IMR-90 (cell line): ENCODE data around the gene BRSK1. TPM values are rescaled to one million over a fixed set of nuclear protein-coding genes. Genes with fewer than 3 reads are reported as not detected.

Experiments
- ATAC-seq: fragments of 200-7000 bp; cut with Tn5 transposase; 2 replicates; pipeline ENCODE4 v1.9.1; 2020; ENCODE audit warnings: low read depth, mild to moderate bottlenecking, moderate library complexity
- BruUV-seq: library from RNA; stranded (reverse); fragments of 400-500 nt; replicated peaks from 2 replicates; lab custom pipeline; 2021; lab: Mats Ljungman, UMichigan
- CTCF ChIA-PET: fragments of 300-600 bp; formaldehyde crosslinking; extraction: SDS; loops from one replicate; lab custom pipeline; 2021; ENCODE audit warnings: antibody characterized with exemption; lab: Yijun Ruan, JAX
- POLR2A ChIA-PET: fragments of 300-600 bp; sonication (Branson Sonifier 250); formaldehyde crosslinking; loops from one replicate; lab custom pipeline; 2022; ENCODE audit warnings: antibody characterized with exemption; ENCODE audit not compliant: unreplicated experiment; lab: Charles Lee
- DNase-seq: peaks from one replicate; pipeline ENCODE4 v3.0.0; 2013
- H2AFZ ChIP-seq: replicated peaks from 2 replicates; pipeline ENCODE3; 2013; ENCODE audit warnings: low read length, mild to moderate bottlenecking; ENCODE audit not compliant: poor library complexity
- H2AK5ac ChIP-seq: 2 replicates; pipeline ENCODE4 v1.6.1; 2013; ENCODE audit warnings: low read depth, low read length, inconsistent platforms
- H2AK9ac ChIP-seq: replicated peaks from 2 replicates; pipeline ENCODE3; 2013; ENCODE audit warnings: mild to moderate bottlenecking, low read depth, low read length, moderate library complexity; ENCODE audit not compliant: poor library complexity
- H2BK120ac ChIP-seq: 2 replicates; pipeline ENCODE4 v1.6.1; 2013; ENCODE audit warnings: low read depth, low read length, inconsistent platforms
- H2BK15ac ChIP-seq: 3 replicates; pipeline ENCODE4 v1.6.1; 2013; ENCODE audit warnings: low read depth, low read length, inconsistent platforms
- H2BK20ac ChIP-seq: 2 replicates; pipeline ENCODE4 v1.6.1; 2013; ENCODE audit warnings: low read depth, mild to moderate bottlenecking, inconsistent platforms, low read length, moderate library complexity
- H2BK5ac ChIP-seq: 2 replicates; pipeline ENCODE4 v1.6.1; 2013; ENCODE audit warnings: mild to moderate bottlenecking, low read depth, low read length, inconsistent platforms; ENCODE audit not compliant: poor library complexity, severe bottlenecking
- H3K14ac ChIP-seq: replicated peaks from 2 replicates; pipeline ENCODE4 v1.6.1; 2013; ENCODE audit warnings: low read depth, low read length, inconsistent platforms
- H3K18ac ChIP-seq: 2 replicates; pipeline ENCODE4 v1.6.1; 2013; ENCODE audit warnings: low read depth, low read length, control low read depth
- H3K23ac ChIP-seq: 2 replicates; pipeline ENCODE4 v1.6.1; 2013; ENCODE audit warnings: low read depth, low read length, inconsistent platforms
- H3K27ac ChIP-seq: 2 replicates; pipeline ENCODE4 v1.5.1; 2013; ENCODE audit warnings: mild to moderate bottlenecking, control low read depth, low read length; ENCODE audit not compliant: insufficient read depth
- H3K27me3 ChIP-seq: 2 replicates; pipeline ENCODE4 v1.6.1; 2013; ENCODE audit warnings: low read length; ENCODE audit not compliant: control insufficient read depth, insufficient read depth
- H3K36me3 ChIP-seq: 2 replicates; pipeline ENCODE4 v1.6.1; 2013; ENCODE audit warnings: low read length, mixed read lengths; ENCODE audit not compliant: control insufficient read depth, insufficient read depth
- H3K4ac ChIP-seq: 2 replicates; pipeline ENCODE4 v1.6.1; 2013; ENCODE audit warnings: low read depth, low read length, inconsistent platforms
- H3K4me1 ChIP-seq: 2 replicates; pipeline ENCODE4 v1.6.1; 2013; ENCODE audit warnings: low read length, mixed read lengths; ENCODE audit not compliant: control insufficient read depth, insufficient read depth
- H3K4me2 ChIP-seq: 2 replicates; pipeline ENCODE4 v1.6.1; 2013; ENCODE audit warnings: low read depth, mild to moderate bottlenecking, control low read depth, low read length, moderate library complexity
- H3K4me3 ChIP-seq: 2 replicates; pipeline ENCODE4 v1.5.1; 2013; ENCODE audit warnings: low read depth, mild to moderate bottlenecking, control low read depth, low read length, moderate library complexity; ENCODE audit not compliant: insufficient read depth
- H3K56ac ChIP-seq: 2 replicates; pipeline ENCODE4 v1.6.1; 2013; ENCODE audit warnings: low read length, inconsistent platforms; ENCODE audit not compliant: insufficient read depth; ENCODE audit errors: extremely low read depth
- H3K79me1 ChIP-seq, 2 experiments: 2 replicates each; pipeline ENCODE4 v1.6.1; 2013; ENCODE audit warnings: low read length in 2 of 2, inconsistent platforms in 1 of 2, low read depth in 1 of 2
- H3K9ac ChIP-seq: 2 replicates; pipeline ENCODE4 v1.6.1; 2013; ENCODE audit warnings: low read depth, low read length, control low read depth
- H3K9me1 ChIP-seq: 2 replicates; pipeline ENCODE4 v1.6.1; 2013; ENCODE audit warnings: low read length, inconsistent platforms; ENCODE audit not compliant: insufficient read depth
- H3K9me3 ChIP-seq: 2 replicates; pipeline ENCODE4 v1.6.1; 2013; ENCODE audit warnings: low read length; ENCODE audit not compliant: control insufficient read depth, insufficient read depth
- H4K20me1 ChIP-seq: 2 replicates; pipeline ENCODE4 v1.6.1; 2013; ENCODE audit warnings: low read length, inconsistent platforms; ENCODE audit not compliant: insufficient read depth
- H4K5ac ChIP-seq: 2 replicates; pipeline ENCODE4 v1.6.1; 2013; ENCODE audit warnings: mild to moderate bottlenecking, low read depth, low read length, control low read depth
- H4K8ac ChIP-seq, 2 experiments: 2 replicates each; pipeline ENCODE4 v1.6.1; 2013; ENCODE audit warnings: low read depth in 2 of 2, low read length in 2 of 2, control low read depth in 1 of 2, inconsistent platforms in 1 of 2
- H4K91ac ChIP-seq: 2 replicates; pipeline ENCODE4 v1.6.1; 2013; ENCODE audit warnings: low read depth, low read length, inconsistent platforms; ENCODE audit not compliant: insufficient read depth
- BHLHE40 ChIP-seq: fragments of 150-350 bp; IDR thresholded peaks from 2 replicates; pipeline ENCODE4 v1.6.1; 2016; ENCODE audit warnings: mild to moderate bottlenecking, low read depth, low read length
- CEBPB ChIP-seq: IDR thresholded peaks from 2 replicates; pipeline ENCODE4 v1.6.1; 2012; ENCODE audit warnings: low read depth, low read length, improper control_type of control experiment
- CHD1 ChIP-seq: IDR thresholded peaks from 2 replicates; pipeline ENCODE4 v1.6.1; 2012; ENCODE audit warnings: low read depth, low read length, improper control_type of control experiment
- CTCF ChIP-seq: conservative IDR thresholded peaks from 2 replicates; pipeline ENCODE4 v1.5.1; 2012; ENCODE audit warnings: mild to moderate bottlenecking, low read depth, low read length, improper control_type of control experiment
- MAFK ChIP-seq: IDR thresholded peaks from 2 replicates; pipeline ENCODE4 v1.6.1; 2012; ENCODE audit warnings: low read depth, low read length, improper control_type of control experiment
- NFE2L2 ChIP-seq: fragments of 150-350 bp; IDR thresholded peaks from 2 replicates; pipeline ENCODE4 v1.6.1; 2016; ENCODE audit warnings: low read depth, mild to moderate bottlenecking, low read length
- POLR2A ChIP-seq: IDR thresholded peaks from 2 replicates; pipeline ENCODE4 v1.6.1; 2012; ENCODE audit warnings: mild to moderate bottlenecking, low read depth, low read length
- RCOR1 ChIP-seq: IDR thresholded peaks from 2 replicates; pipeline ENCODE4 v1.6.1; 2012; ENCODE audit warnings: mild to moderate bottlenecking, low read length, improper control_type of control experiment; ENCODE audit not compliant: insufficient replicate concordance
- RFX5 ChIP-seq: IDR thresholded peaks from 2 replicates; pipeline ENCODE4 v1.8.0; 2012; ENCODE audit warnings: low read depth, mild to moderate bottlenecking, low read length, moderate library complexity
- USF2 ChIP-seq: fragments of 150-350 bp; IDR thresholded peaks from 2 replicates; pipeline ENCODE4 v1.6.1; 2017; ENCODE audit warnings: mild to moderate bottlenecking, antibody characterized with exemption, low read length, low read depth
- WGBS, 2 experiments: methylation state at CpG; one replicate each; pipeline versions ENCODE4 v1.1.5 to v1.1.7; 2013; ENCODE audit warnings: missing lambda C conversion rate in 2 of 2; ENCODE audit not compliant: insufficient read length in 1 of 2; ENCODE audit errors: extremely low coverage in 2 of 2; 5-methylcytosine and 5-hydroxymethylcytosine counted together
- dilution Hi-C: fragments of 300-500 bp; cut with HindIII; formaldehyde crosslinking; loops from one replicate; pipeline ENCODE4 v1.14.3; 2018; ENCODE audit warnings: low sequenced_read_pairs; ENCODE audit not compliant: unreplicated experiment
- in situ Hi-C: fragments of 300-500 bp; cut with MboI; formaldehyde crosslinking; loops from 3 replicates; pipeline ENCODE4 v1.14.3; 2019; ENCODE audit warnings: low sequenced_read_pairs, inconsistent platforms, mixed read lengths
- intact Hi-C: fragments of 100-400 bp; cut with micrococcal nuclease; formaldehyde crosslinking; loops from 2 replicates; pipeline ENCODE4 v1.10.0; 2022
- polyA plus RNA-seq, 3 experiments: library from polyadenylated mRNA; depleted of rRNA; stranded (reverse); fragments of >200 nt; gene quantifications; 2 replicates each; pipeline ENCODE4 v1.2.3, GENCODE V29; 2012; ENCODE audit warnings: low replicate concordance in 1 of 3
- total RNA-seq: library from RNA; depleted of rRNA; stranded (reverse); fragments of >200 nt; gene quantifications from 2 replicates; pipeline ENCODE4 v1.2.3, GENCODE V29; 2012

Gene BRSK1
- total and polyA plus RNA-seq, 2 of the 4 experiments (the other 2 are of a cell fraction) = 2.5 to 22.3 TPM

GRCh38 chr19:55297267-55297666, 13.5 kb downstream of the BRSK1 start:
- dilution Hi-C loops = no loop called here
- WGBS, 2 experiments = 93% methylated on average over 2 of the region's 10 CpGs; no CpG with 5 or more reads in 1 of the 2 experiments

More at GRCh38 chr19:55297267-55297666, 13.5 kb downstream of the BRSK1 start:
- Histone ChIP-seq H3K4me1 (no peaks in the 10 kb centered on the region), H3K79me1 (no peaks in the 10 kb centered on the region), H2AK5ac (no peak overlapping the region), H3K4me2 (no peak overlapping the region), H3K18ac (no peak overlapping the region), H2BK5ac (no peak overlapping the region), H4K20me1 (no peaks in the 10 kb centered on the region), H3K27me3 (no peaks in the 10 kb centered on the region), H3K27ac (no peak overlapping the region), H3K23ac (no peak overlapping the region), H3K56ac (no peak overlapping the region), H3K36me3 (peaks cover 31% of the 10 kb centered on the region), H2AFZ (no peak overlapping the region), H3K4me3 (no peak overlapping the region), H2BK120ac (no peak overlapping the region), H2BK20ac (no peak overlapping the region), H2AK9ac (no peak overlapping the region), H4K5ac (no peak overlapping the region), H2BK15ac (no peak overlapping the region), H4K8ac (no peak overlapping the region), H3K9me1 (no peaks in the 10 kb centered on the region), H3K14ac (no peak overlapping the region), H4K91ac (no peak overlapping the region), H3K9me3 (no peaks in the 10 kb centered on the region), H3K9ac (no peak overlapping the region), H3K4ac (no peak overlapping the region)
- no peak for DNase-seq
- POLR2A ChIA-PET = no interaction called here
- TF ChIP-seq RCOR1 = no peak
- TF ChIP-seq MAFK = no peak
- no peak for TF ChIP-seq RFX5
- no peak for TF ChIP-seq CEBPB
- no peak for TF ChIP-seq USF2
- TF ChIP-seq CTCF = no peak
- no peak for TF ChIP-seq BHLHE40
- TF ChIP-seq CHD1 = no peak
- no peak for TF ChIP-seq POLR2A
- no peak for TF ChIP-seq NFE2L2
- no peak for ATAC-seq
- CTCF ChIA-PET = no interaction called here
- intact Hi-C loops (loop anchor here (10.0 kb wide), 1 partner anchor 152 kb away; the partner anchor contains the start of gene TNNT1), in situ Hi-C loops (loop anchor here (10.0 to 25.0 kb wide), 2 partner anchors 88 to 340 kb away; partner anchors contain the start of genes CCDC106, RPL28, TMEM238 and ZNF580)
- no TSS peak for BruUV-seq
